DOHH2 (cell line): ENCODE data around the gene EXOSC6.

Experiments used
- CTCF ChIP-seq: fragments of 200-600 bp; sonication (generic); IDR thresholded peaks from one replicate; pipeline ENCODE4 v1.5.1; 2014; ENCODE audit warnings: antibody characterized with exemption, mild to moderate bottlenecking, low read depth, low read length; ENCODE audit not compliant: poor library complexity, severe bottlenecking
- EZH2phosphoT487 ChIP-seq: fragments of 200-600 bp; sonication (generic); IDR thresholded peaks from 2 replicates; pipeline ENCODE4 v1.6.1; 2017; ENCODE audit warnings: borderline replicate concordance, mild to moderate bottlenecking, antibody characterized with exemption, low read length, moderate library complexity, mixed read lengths

- TF ChIP-seq CTCF (peak; percentile 73), EZH2phosphoT487 (no peak)
These were observed 1.8 kb upstream of the EXOSC6 start for GRCh38 chr16:70253291-70254106.
